ENCODE results near the gene WDR26.

Gene WDR26

GRCh38 chr1:224356685-224357625 lies 77.6 kb downstream of the WDR26 start, which contains the start of gene CNIH4 (continued):
- peak; percentile 94 for TF ChIP-seq ZNF600 (tag by site-specific recombination; IDR thresholded peaks at IDR 0.05)
- TF ChIP-seq GLIS2 (tag by site-specific recombination; IDR thresholded peaks at IDR 0.05): peak; percentile 41; the same call in 1 of the 2 replicates
- no peak for TF ChIP-seq ZNF16 (tag by site-specific recombination; IDR thresholded peaks at IDR 0.05; ENCODE audit: low read depth)
- TF ChIP-seq GLI4 (tag by site-specific recombination; IDR thresholded peaks at IDR 0.05): peak; percentile 72; the same call in 1 of the 2 replicates
- peak; percentile 79 for TF ChIP-seq KLF17 (tag by site-specific recombination; IDR thresholded peaks at IDR 0.05)
- TF ChIP-seq ZNF398 (tag by site-specific recombination; IDR thresholded peaks at IDR 0.05): peak; percentile 64; the same call in 1 of the 2 replicates
- TF ChIP-seq PATZ1 (tag by site-specific recombination; IDR thresholded peaks at IDR 0.05): peak; percentile 83
- TF ChIP-seq ZNF366 (tag by site-specific recombination; conservative IDR thresholded peaks at IDR 0.05): peak; percentile 92
- TF ChIP-seq YY2 (tag by site-specific recombination; IDR thresholded peaks at IDR 0.05): peak; percentile 9; the same call in 1 of the 2 replicates
- no peak for TF ChIP-seq ZNF292 (tag by site-specific recombination; IDR thresholded peaks at IDR 0.05; ENCODE audit: borderline replicate concordance, low read depth)
- 0 out of 2 replicates have a peak, but pooled peaks have one; percentile 59 for TF ChIP-seq KLF10 (tag by site-specific recombination; IDR thresholded peaks at IDR 0.05)
- TF ChIP-seq PRDM6 (tag by site-specific recombination; IDR thresholded peaks at IDR 0.05): peak; percentile 70
- TF ChIP-seq PRDM4 (tag by site-specific recombination; IDR thresholded peaks at IDR 0.05): no peak
- peak; percentile 34; the same call in 1 of the 2 replicates for TF ChIP-seq ZNF585B (tag by site-specific recombination; IDR thresholded peaks at IDR 0.05)
- no peak for TF ChIP-seq ZNF776 (tag by site-specific recombination; IDR thresholded peaks at IDR 0.05; ENCODE audit: borderline replicate concordance)
- TF ChIP-seq ZNF174 (tag by site-specific recombination; IDR thresholded peaks at IDR 0.05): no peak
- peak; percentile 86 for TF ChIP-seq PRDM1 (tag by site-specific recombination; IDR thresholded peaks at IDR 0.05)
- peak; percentile 83; the same call in 1 of the 2 replicates for TF ChIP-seq ZSCAN5A (tag by site-specific recombination; IDR thresholded peaks at IDR 0.05)
- TF ChIP-seq ZNF513 (tag by site-specific recombination; IDR thresholded peaks at IDR 0.05): peak; percentile 94
- no peak for TF ChIP-seq ZBTB49 (tag by site-specific recombination; IDR thresholded peaks at IDR 0.05; ENCODE audit: low read depth)
- peak; percentile 83 for TF ChIP-seq SP7 (tag by site-specific recombination; IDR thresholded peaks at IDR 0.05)
- no peak for TF ChIP-seq OSR2 (tag by site-specific recombination; IDR thresholded peaks at IDR 0.05)
- peak; percentile 99 for TF ChIP-seq ZBTB17 (tag by site-specific recombination; IDR thresholded peaks at IDR 0.05)

Measured in HEK293 (cell line).